HUES64 (cell line): Measurements from ENCODE around the gene GRIK1.

ENCODE experiments used
- H3K27ac ChIP-seq: 2 replicates; pipeline ENCODE4 v1.7.0; 2013; ENCODE audit warnings: low read depth, low read length, inconsistent platforms
- H3K27me3 ChIP-seq: 2 replicates; pipeline ENCODE4 v1.6.1; 2013; ENCODE audit warnings: mild to moderate bottlenecking, low read length; ENCODE audit not compliant: insufficient read depth
- H3K36me3 ChIP-seq: 2 replicates; pipeline ENCODE4 v1.6.1; 2013; ENCODE audit warnings: mild to moderate bottlenecking, low read length; ENCODE audit not compliant: insufficient read depth
- H3K4me1 ChIP-seq: 2 replicates; pipeline ENCODE4 v1.6.1; 2013; ENCODE audit warnings: mild to moderate bottlenecking, low read length, moderate library complexity; ENCODE audit not compliant: insufficient read depth
- H3K4me3 ChIP-seq: 2 replicates; pipeline ENCODE4 v1.5.1; 2013; ENCODE audit warnings: mild to moderate bottlenecking, low read length, moderate library complexity
- H3K9ac ChIP-seq: 2 replicates; pipeline ENCODE4 v1.6.1; 2013; ENCODE audit warnings: mild to moderate bottlenecking, low read depth, low read length
- H3K9me3 ChIP-seq: 2 replicates; pipeline ENCODE4 v1.6.1; 2013; ENCODE audit warnings: low read depth, low read length; ENCODE audit not compliant: insufficient read depth
- WGBS: fragments of 150-250, 120-280 bp; methylation state at CpG from one replicate; pipeline ENCODE4 v1.1.7; 2013; ENCODE audit warnings: missing lambda C conversion rate; 5-methylcytosine and 5-hydroxymethylcytosine counted together

The GRIK1 gene

DNA sequence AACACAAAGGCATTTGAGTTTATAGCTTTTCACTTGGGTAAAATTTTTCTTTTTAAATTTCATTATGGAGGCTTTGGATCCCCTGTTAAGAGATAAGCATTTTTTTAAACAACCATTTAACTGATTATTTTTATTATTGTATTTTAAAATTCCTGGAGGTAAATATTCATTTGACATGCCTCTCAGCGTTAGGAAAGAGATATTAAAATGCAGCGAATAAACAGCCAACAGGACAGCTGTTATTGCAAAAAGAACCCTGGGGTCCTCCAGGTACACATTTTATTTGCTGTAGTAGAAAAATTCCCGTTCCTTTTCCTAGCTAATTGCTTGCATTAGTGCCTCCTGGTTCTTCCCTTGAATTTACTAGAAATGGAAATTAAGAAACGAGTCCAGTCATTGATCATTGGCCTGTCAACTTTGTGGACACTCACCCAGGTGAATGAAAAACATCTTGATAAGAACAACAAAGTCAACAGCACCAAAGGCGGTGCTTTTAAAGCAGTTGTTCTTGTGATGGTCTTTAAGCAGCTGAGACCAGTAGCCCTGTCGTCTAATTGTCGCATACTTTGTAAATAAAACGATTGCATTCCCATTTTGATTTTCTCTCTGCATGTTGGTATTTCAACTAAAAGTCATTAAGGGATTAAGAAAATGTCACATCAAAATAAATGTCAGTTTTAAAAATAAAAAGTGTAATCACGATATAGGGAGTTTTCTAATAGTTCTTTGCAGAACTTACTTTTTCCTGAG is 282.4 kb downstream of the GRIK1 start:
- Histone ChIP-seq H3K27me3 (no peaks in the 10 kb centered on the region), H3K27ac (no peak overlapping the region), H3K36me3 (no peaks in the 10 kb centered on the region), H3K9me3 (no peaks in the 10 kb centered on the region), H3K4me1 (no peaks in the 10 kb centered on the region), H3K9ac (no peak overlapping the region), H3K4me3 (no peak overlapping the region)
- WGBS = 93% methylated on average over 9 of the region's 9 CpGs

DNA sequence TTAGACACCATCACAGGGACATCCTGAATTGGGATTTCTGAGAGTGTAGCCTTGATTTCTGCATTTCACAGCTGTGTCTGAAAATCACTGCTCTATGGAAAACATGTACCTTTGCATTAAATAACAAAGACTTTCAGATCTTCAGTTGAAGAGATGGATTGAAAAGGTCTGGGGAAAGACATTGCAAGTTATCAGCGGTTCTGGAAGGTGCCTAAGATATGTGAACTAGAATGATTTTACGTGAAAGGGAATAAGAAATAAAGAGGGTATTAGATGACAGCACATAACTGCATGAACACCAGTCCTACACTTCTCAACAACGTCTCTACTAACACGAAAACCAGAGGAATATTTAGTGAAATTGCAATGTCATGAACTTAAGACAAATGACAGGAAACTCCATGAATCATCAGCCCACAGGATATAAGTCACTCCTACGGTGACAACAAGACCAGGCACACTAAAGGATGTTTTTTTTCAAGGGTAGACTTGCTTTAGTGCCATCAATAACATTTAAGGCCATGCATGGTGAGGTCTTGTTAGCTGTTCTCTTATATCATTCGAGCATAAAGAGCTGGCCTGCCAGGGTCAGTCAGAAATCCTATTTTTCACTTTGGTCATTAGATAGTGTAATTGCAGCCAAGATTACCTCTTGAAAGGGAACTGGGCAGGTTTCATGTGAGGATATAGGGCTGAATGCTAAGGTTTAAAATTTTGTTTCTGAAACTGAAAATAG is 283.1 kb downstream of the GRIK1 start:
- H3K9me3 ChIP-seq = no peaks in the 10 kb centered on the region
- H3K27ac ChIP-seq = peak overlapping the region; percentile 2; the same call in 1 of the 2 replicates
- H3K9ac ChIP-seq = no peak overlapping the region
- no peaks in the 10 kb centered on the region for H3K27me3 ChIP-seq
- no peak overlapping the region for H3K4me3 ChIP-seq
- 90% methylated on average over 5 of the region's 6 CpGs for WGBS
- no peaks in the 10 kb centered on the region for H3K4me1 ChIP-seq
- H3K36me3 ChIP-seq = no peaks in the 10 kb centered on the region

DNA sequence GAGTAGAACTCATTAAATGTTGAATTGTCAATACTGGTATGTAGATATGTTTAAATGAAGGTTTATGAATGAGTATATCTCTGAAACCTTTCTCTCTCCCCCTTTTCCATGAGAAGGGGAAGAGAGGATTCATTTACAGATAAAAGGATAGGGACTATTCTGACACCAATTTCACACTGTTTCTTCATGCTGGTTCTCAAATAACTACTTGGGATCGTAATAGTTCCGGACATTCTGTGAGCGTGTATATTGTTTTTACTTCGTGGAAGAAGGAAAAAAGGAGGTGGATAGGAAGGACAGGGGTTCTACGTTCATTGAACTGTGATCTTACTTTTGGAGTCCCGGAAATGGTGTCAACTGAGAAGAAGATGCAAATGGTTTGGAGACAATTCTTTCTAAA is 284.2 kb downstream of the GRIK1 start:
- Histone ChIP-seq H3K4me1 (no peaks in the 10 kb centered on the region), H3K4me3 (no peak overlapping the region), H3K27ac (no peak overlapping the region), H3K9ac (no peak overlapping the region), H3K27me3 (no peaks in the 10 kb centered on the region), H3K9me3 (no peaks in the 10 kb centered on the region), H3K36me3 (no peaks in the 10 kb centered on the region)
- WGBS = 89% methylated on average over 6 of the region's 6 CpGs

DNA sequence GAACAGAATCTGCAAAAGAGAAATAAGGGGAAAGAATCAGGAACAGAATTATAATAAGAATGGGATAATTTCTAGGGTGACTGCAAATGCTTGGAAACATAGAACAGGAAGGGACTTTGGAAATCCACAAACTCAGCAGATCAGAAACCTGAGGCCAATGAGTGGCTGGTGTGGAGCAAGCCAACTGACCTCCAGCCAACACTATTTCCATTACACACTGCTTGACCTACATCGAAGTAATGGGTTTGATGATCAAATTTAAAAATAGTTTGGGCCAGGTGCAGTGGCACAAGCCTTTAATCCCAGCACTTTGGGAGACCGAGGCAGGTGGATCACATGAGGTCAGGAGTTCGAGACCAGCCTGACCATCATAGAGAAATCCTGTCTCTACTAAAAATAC is 284.9 kb downstream of the GRIK1 start:
- H3K27me3 ChIP-seq = no peaks in the 10 kb centered on the region
- no peaks in the 10 kb centered on the region for H3K36me3 ChIP-seq
- H3K4me1 ChIP-seq = no peaks in the 10 kb centered on the region
- H3K27ac ChIP-seq = no peak overlapping the region
- H3K9me3 ChIP-seq = no peaks in the 10 kb centered on the region
- no peak overlapping the region for H3K9ac ChIP-seq
- H3K4me3 ChIP-seq = no peak overlapping the region
- WGBS = 93% methylated on average over 3 of the region's 3 CpGs

DNA sequence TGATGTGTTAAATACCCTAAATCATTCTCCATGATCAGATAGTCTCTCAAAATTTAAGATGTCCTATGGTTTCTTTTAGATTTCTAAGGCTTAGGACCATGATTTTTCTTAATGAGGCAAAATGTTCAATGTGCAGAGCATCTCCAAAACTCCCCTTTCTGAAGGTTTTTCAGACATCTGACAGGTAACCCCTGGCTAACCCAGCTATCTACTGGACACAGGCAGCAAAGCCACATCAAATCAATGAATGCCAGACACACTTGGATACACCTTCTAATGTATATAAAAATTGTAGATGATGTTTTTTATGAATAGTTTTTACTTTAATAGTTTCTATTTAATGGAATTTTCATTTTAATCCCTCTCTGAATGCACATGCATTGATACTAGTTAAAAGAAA is 285.6 kb downstream of the GRIK1 start:
- Histone ChIP-seq H3K27me3 (no peaks in the 10 kb centered on the region), H3K4me1 (no peaks in the 10 kb centered on the region), H3K9me3 (no peaks in the 10 kb centered on the region), H3K27ac (no peak overlapping the region), H3K4me3 (no peak overlapping the region), H3K9ac (no peak overlapping the region), H3K36me3 (no peaks in the 10 kb centered on the region)

DNA sequence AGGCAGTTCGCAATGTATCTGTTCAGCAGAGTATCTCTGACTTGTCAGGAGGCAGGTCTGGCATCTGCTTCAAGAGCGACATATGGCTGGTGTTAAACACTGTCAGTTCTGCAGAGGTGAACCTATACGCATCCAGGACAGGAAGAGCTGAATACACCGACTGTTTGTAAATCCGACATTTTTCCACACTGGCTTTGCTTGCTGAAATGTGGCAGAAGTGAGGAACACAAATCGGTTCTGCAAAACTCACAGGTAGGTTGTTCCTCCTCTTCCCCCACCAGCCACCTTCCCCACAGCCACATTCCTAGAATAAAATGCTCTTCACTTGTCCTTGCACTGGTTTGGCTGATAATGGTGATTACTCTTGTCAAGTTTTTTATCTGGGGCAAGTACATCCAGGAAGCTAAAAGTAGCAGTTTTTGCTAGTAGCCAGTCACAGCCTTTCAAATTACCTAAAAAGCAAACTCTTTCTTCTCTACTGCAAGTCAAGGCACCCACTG is 289.2 kb downstream of the GRIK1 start:
- no peak overlapping the region for H3K4me3 ChIP-seq
- WGBS = 95% methylated on average over 6 of the region's 6 CpGs
- H3K27ac ChIP-seq = no peak overlapping the region
- H3K36me3 ChIP-seq = no peaks in the 10 kb centered on the region
- no peaks in the 10 kb centered on the region for H3K4me1 ChIP-seq
- no peaks in the 10 kb centered on the region for H3K9me3 ChIP-seq
- H3K27me3 ChIP-seq = no peaks in the 10 kb centered on the region
- H3K9ac ChIP-seq = no peak overlapping the region

DNA sequence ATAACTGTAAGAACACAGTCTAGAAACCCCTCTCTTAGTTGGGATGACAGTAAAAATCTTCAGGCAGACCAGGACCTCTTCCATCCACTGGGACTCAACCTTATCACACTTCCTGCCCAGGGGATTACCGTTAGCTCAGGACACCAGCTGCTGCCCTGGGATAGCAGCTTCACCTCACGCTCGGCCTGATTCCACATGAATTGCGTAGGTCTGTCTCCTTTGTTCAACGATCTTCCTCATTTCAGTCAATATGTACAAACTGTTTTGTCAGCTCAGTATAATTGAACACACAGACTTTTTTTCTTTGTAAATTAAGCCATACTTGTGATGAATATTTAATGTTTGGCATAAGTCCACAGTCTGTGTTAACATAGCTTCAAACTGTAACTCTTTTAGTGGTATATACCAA is 290.4 kb downstream of the GRIK1 start:
- no peaks in the 10 kb centered on the region for H3K36me3 ChIP-seq
- WGBS = 89% methylated on average over 5 of the region's 5 CpGs
- no peak overlapping the region for H3K9ac ChIP-seq
- no peaks in the 10 kb centered on the region for H3K27me3 ChIP-seq
- H3K27ac ChIP-seq = no peak overlapping the region
- no peaks in the 10 kb centered on the region for H3K9me3 ChIP-seq
- no peaks in the 10 kb centered on the region for H3K4me1 ChIP-seq
- H3K4me3 ChIP-seq = no peak overlapping the region

DNA sequence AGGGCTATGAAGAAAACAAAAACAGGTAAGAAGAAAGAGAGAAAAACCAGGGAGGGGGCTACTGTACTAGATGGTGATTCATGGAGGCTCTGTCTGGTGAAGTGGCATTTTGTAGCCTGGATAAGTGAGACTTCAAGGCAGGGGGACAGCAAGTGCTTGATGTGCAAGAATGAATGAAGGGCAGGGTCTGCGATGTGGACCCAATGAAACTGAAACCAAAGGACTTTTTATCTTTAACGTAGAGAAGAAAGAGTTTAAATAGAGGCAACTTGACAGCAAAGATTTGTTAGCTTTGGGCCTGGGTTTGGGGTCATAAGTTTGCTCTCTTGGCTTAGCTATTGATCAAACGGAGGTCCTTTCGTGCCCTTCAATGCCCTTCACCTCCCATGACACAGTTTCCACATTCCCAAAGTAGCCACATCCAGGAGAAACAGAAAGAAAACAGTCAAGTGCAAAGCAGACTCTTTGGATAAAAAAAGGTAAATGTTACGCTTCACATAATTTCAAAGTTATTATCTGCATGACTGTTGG is 291.0 kb downstream of the GRIK1 start:
- no peaks in the 10 kb centered on the region for H3K27me3 ChIP-seq
- 90% methylated on average over 5 of the region's 5 CpGs for WGBS
- H3K4me3 ChIP-seq = no peak overlapping the region
- H3K9me3 ChIP-seq = no peaks in the 10 kb centered on the region
- H3K27ac ChIP-seq = no peak overlapping the region
- H3K4me1 ChIP-seq = no peaks in the 10 kb centered on the region
- no peaks in the 10 kb centered on the region for H3K36me3 ChIP-seq
- H3K9ac ChIP-seq = no peak overlapping the region

DNA sequence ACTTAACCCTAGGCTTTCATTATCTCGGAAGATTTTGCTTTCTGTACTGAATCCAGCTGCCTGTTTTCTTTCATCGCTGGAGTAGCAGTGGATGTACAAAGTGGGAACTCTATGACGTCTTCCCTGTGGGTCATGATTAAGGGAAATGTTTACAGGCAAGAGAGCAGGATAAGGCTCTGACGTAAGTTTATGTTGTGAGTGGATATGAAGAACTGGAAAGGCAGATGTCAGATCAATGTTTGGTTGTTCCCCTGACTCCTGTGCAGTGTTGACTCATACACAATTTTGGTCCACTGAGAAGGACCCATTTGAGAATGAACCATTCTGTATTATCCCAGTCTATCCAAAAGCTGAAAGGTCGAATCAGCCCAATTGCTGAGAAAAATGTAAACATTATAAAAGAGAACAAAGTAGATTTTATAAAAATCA is 292.4 kb downstream of the GRIK1 start:
- Histone ChIP-seq H3K36me3 (no peaks in the 10 kb centered on the region), H3K27me3 (no peaks in the 10 kb centered on the region), H3K9ac (no peak overlapping the region), H3K4me1 (no peaks in the 10 kb centered on the region), H3K4me3 (no peak overlapping the region), H3K27ac (no peak overlapping the region), H3K9me3 (no peaks in the 10 kb centered on the region)
- WGBS = 83% methylated on average over 4 of the region's 5 CpGs

DNA sequence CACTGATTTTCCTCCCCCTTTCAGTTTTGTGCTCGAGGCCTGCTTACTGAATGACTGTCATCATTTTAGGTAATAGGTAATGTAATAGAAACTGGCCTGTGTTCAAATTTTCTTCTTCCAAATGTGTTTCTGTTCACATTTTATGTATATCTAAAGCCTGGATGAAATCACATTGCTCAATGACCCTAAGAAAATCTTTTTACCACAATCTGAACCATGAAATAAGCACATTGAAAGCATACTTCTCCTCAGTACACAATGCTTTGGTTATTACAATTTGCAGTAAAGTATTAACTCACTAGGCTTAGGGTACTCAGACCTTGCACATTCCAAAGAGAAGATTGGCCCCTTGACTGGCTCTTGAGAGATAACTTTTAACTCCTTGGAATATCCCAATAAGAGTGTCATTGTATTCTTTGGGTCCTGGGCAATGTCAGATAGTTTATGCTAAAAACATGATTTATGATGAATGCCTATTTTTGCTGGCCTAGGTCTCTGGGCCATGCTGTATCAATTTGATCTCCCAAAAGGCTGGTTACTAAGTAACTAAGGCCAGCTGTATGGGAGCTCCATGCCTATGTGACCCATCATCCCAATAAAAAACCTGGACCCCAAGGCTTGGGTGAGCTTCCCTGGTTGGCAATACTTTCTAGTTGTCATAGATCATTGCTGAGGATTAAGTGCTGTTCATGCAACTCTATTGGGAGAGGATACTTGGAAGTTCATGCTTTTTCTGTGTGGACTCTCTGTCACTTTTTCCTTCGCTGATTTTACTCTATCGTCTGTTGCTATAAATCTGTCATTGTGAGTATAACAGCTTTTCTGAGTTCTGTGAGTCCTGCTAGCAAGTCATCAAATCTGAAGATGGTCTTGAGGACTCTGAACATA is 293.9 kb downstream of the GRIK1 start:
- WGBS = 97% methylated on average over 2 of the region's 3 CpGs
- no peak overlapping the region for H3K4me3 ChIP-seq
- H3K36me3 ChIP-seq = no peaks in the 10 kb centered on the region
- H3K9ac ChIP-seq = no peak overlapping the region
- no peaks in the 10 kb centered on the region for H3K27me3 ChIP-seq
- H3K4me1 ChIP-seq = no peaks in the 10 kb centered on the region
- no peak overlapping the region for H3K27ac ChIP-seq
- no peaks in the 10 kb centered on the region for H3K9me3 ChIP-seq

DNA sequence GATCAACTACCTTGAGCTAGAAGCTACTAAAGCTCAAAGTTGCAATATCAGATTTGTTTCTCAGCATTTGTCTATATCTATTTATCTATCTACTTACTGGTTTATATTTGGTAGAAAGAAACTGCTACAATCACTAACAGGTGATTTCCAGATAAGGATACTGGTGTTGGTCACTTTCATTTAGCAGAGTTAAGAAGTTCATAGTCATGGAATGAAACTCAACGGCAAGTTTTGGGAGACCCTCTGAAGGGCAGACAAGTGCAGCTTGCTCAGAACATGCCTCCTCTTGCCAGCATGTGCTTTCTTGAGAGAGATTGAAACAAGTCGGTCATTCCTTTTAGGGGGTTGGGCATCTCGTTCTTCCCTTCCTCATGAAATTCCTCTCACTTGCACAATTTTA is 296.5 kb downstream of the GRIK1 start:
- H3K36me3 ChIP-seq = no peaks in the 10 kb centered on the region
- no peak overlapping the region for H3K9ac ChIP-seq
- H3K9me3 ChIP-seq = no peaks in the 10 kb centered on the region
- no peak overlapping the region for H3K4me3 ChIP-seq
- no peaks in the 10 kb centered on the region for H3K27me3 ChIP-seq
- H3K4me1 ChIP-seq = no peaks in the 10 kb centered on the region
- WGBS = 99% methylated on average over 3 of the region's 3 CpGs
- no peak overlapping the region for H3K27ac ChIP-seq
